ENCODE measurements around the gene GH1. TPM values are rescaled to one million over a fixed set of nuclear protein-coding genes. Genes with fewer than 3 reads are reported as not detected.

Gene GH1
- total RNA-seq, 1 experiment from 2014 or later = not detected

GRCh38 chr17:63919311-63919723 is 678 bp upstream of the GH1 start:
- Histone ChIP-seq H3K27ac (ENCODE audit: low read length) (no peak overlapping the region), H3K9me3 (ENCODE audit: control insufficient read depth, insufficient read depth, low read depth, low read length) (no peaks in the 10 kb centered on the region), H3K4me1 (ENCODE audit: control insufficient read depth, insufficient read depth, low read length) (no peaks in the 10 kb centered on the region), H3K4me3 (ENCODE audit: low read depth in 2 of 2, low read length in 2 of 2) (no peak overlapping the region), H3K27me3 (ENCODE audit: control insufficient read depth, insufficient read depth, low read length) (no peaks in the 10 kb centered on the region), H3K36me3 (ENCODE audit: control insufficient read depth, insufficient read depth, low read length) (no peaks in the 10 kb centered on the region)
- DNase-seq (ENCODE audit: low read depth, low spot score) (peak; percentile 72), ATAC-seq (peak; percentile 93)
- POLR2A ChIA-PET = no interaction called here
- TF ChIP-seq POLR2AphosphoS5 (IDR thresholded peaks at IDR 0.05; ENCODE audit: low read depth, low read length) (no peak), REST (IDR thresholded peaks at IDR 0.05; ENCODE audit: insufficient read depth in 1 of 2, low read depth in 2 of 2, low read length in 1 of 2) (no peak), CTCF (IDR thresholded peaks at IDR 0.05) (peak; percentile 86), TCF7L2 (IDR thresholded peaks at IDR 0.05; ENCODE audit: low read depth, low read length) (no peak), SIN3A (IDR thresholded peaks at IDR 0.05; ENCODE audit: borderline replicate concordance, insufficient read depth, low read depth, low read length) (no peak)
- in situ Hi-C loops (cut with HindIII; ENCODE audit: low pct_unique_long_range_greater_than_20kb, low sequenced_read_pairs) (no loop called here), intact Hi-C loops (cut with micrococcal nuclease; ENCODE audit: unreplicated experiment) (loop anchor here (10.0 kb wide), 3 partner anchors 75 to 215 kb away; partner anchors contain the start of genes ERN1, ICAM2 and PRR29)
- no TSS peak for BruUV-seq (replicated peaks)
- CTCF ChIA-PET = interaction anchor here (0.5 to 2.9 kb wide), 12 partner anchors 10 to 409 kb away, joined by 3 to 14 read pairs (median 4); partner anchors contain the start of gene ERN1

- intact Hi-C loops (cut with micrococcal nuclease; ENCODE audit: unreplicated experiment) = loop anchor here (10.0 kb wide), 3 partner anchors 76 to 216 kb away; partner anchors contain the start of genes ERN1, ICAM2 and PRR29
- Histone ChIP-seq H3K4me3 (ENCODE audit: low read depth in 2 of 2, low read length in 2 of 2) (no peak overlapping the region), H3K36me3 (ENCODE audit: control insufficient read depth, insufficient read depth, low read length) (no peaks in the 10 kb centered on the region), H3K27me3 (ENCODE audit: control insufficient read depth, insufficient read depth, low read length) (no peaks in the 10 kb centered on the region), H3K9me3 (ENCODE audit: control insufficient read depth, insufficient read depth, low read depth, low read length) (no peaks in the 10 kb centered on the region), H3K4me1 (ENCODE audit: control insufficient read depth, insufficient read depth, low read length) (no peaks in the 10 kb centered on the region), H3K27ac (ENCODE audit: low read length) (no peak overlapping the region)
- no TSS peak for BruUV-seq (replicated peaks)
- in situ Hi-C loops (cut with HindIII; ENCODE audit: low pct_unique_long_range_greater_than_20kb, low sequenced_read_pairs) = no loop called here
- TF ChIP-seq POLR2AphosphoS5 (IDR thresholded peaks at IDR 0.05; ENCODE audit: low read depth, low read length) = no peak
- no peak for TF ChIP-seq SIN3A (IDR thresholded peaks at IDR 0.05; ENCODE audit: borderline replicate concordance, insufficient read depth, low read depth, low read length)
- TF ChIP-seq CTCF (IDR thresholded peaks at IDR 0.05) = no peak; the same call in 1 of the 2 replicates
- TF ChIP-seq REST (IDR thresholded peaks at IDR 0.05; ENCODE audit: insufficient read depth in 1 of 2, low read depth in 2 of 2, low read length in 1 of 2) = no peak
- TF ChIP-seq TCF7L2 (IDR thresholded peaks at IDR 0.05; ENCODE audit: low read depth, low read length) = no peak
- DNase-seq (ENCODE audit: low read depth, low spot score) (no peak), ATAC-seq (no peak)
- ChIA-PET POLR2A (no interaction called here), CTCF (interaction anchor here (1.0 to 2.9 kb wide), 5 partner anchors 17 to 215 kb away, joined by 3 to 14 read pairs (median 3); partner anchors contain the start of gene ERN1)
Observed at GRCh38 chr17:63918305-63918704, 334 bp downstream of the GH1 start.

All from Panc1 (cell line).